Measurements from ENCODE around the gene EGR2. TPM values are rescaled to one million over a fixed set of nuclear protein-coding genes. Genes with fewer than 3 reads are reported as not detected.
A peak's percentile ranks its signal among the peaks of the same experiment; 100 is the strongest.

Gene EGR2
- total and polyA plus RNA-seq, 12 donors: 0.17 to 6.8 (median 1.4) TPM

DNA sequence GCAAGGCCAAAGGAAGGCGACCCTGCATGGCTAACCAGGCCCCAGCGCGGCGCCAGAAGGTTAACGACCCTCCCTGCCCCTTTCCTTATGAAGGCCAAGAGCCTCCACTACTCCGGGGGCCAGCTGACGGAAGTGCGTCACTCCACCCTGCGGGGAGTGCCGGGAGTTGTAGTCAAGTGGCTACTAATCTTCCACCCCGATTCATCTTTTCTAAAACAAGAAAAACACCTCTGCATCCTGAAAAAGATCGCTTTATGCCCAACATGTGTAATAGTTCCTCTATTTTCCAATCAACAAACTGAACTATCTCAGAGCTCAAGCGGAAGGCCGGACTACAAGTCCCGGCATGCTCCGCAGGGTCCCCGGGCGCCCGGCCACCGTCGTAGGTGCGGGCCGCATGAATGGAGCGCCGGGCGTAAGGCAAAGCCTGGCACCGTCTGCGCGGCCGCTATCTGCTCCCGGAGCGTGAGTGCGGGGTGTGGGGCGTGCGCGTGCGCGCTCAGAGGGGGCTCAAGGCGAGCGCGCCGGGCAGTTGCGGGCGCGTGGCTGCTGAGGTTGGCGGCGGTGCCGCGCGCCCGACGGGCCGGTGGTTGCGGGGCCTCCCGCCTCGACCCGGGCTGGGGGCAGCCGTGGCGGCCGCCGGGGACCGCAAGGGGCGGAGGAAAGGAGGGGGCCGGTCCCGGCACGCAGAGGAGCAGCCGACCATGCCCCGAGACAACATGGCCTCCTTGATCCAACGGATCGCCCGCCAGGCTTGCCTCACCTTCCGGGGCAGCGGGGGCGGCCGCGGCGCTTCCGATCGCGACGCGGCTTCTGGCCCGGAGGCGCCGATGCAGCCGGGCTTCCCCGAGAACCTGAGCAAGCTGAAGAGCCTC, 11.6 kb downstream of the EGR2 start, which contains the start of gene ADO:
TSS of gene ADO (plus strand) at position 365 of the 875 bp plus-strand sequence. CDS start at position 705, 340 bp downstream.
- H3K36me3 ChIP-seq (replicated peaks in 1 of 2): no peaks in the 10 kb centered on the region
- H3K9me3 ChIP-seq (replicated peaks in 1 of 3): no peaks in the 10 kb centered on the region
- TF ChIP-seq, protein P1, sequence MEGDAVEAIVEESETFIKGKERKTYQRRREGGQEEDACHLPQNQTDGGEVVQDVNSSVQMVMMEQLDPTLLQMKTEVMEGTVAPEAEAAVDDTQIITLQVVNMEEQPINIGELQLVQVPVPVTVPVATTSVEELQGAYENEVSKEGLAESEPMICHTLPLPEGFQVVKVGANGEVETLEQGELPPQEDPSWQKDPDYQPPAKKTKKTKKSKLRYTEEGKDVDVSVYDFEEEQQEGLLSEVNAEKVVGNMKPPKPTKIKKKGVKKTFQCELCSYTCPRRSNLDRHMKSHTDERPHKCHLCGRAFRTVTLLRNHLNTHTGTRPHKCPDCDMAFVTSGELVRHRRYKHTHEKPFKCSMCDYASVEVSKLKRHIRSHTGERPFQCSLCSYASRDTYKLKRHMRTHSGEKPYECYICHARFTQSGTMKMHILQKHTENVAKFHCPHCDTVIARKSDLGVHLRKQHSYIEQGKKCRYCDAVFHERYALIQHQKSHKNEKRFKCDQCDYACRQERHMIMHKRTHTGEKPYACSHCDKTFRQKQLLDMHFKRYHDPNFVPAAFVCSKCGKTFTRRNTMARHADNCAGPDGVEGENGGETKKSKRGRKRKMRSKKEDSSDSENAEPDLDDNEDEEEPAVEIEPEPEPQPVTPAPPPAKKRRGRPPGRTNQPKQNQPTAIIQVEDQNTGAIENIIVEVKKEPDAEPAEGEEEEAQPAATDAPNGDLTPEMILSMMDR (IDR thresholded peaks at IDR 0.05): peak in 2 of 6 experiments; percentile 1 to 9
- peak; percentile 69 to 78 for TF ChIP-seq POLR2A (IDR thresholded peaks at IDR 0.05)
- intact Hi-C loops (cut with DNase I): no loop called here
- peak within 1 kb of the TSS; percentile 46 to 90 (median 67) for H3K4me3 ChIP-seq
- peak within 1 kb of the TSS; percentile 79 to 99 (median 87) for H3K27ac ChIP-seq
- no peaks in the 10 kb centered on the region for H3K27me3 ChIP-seq
- peak; percentile 85 to 92 (median 88) for DNase-seq
- WGBS, 4 donors: 0 to 1% (median 0%) methylated on average over 22 to 87 of the region's 87 CpGs
- H3K4me1 ChIP-seq (replicated peaks in 1 of 2): peaks cover 11 to 48% of the 10 kb centered on the region in 2 donors

DNA sequence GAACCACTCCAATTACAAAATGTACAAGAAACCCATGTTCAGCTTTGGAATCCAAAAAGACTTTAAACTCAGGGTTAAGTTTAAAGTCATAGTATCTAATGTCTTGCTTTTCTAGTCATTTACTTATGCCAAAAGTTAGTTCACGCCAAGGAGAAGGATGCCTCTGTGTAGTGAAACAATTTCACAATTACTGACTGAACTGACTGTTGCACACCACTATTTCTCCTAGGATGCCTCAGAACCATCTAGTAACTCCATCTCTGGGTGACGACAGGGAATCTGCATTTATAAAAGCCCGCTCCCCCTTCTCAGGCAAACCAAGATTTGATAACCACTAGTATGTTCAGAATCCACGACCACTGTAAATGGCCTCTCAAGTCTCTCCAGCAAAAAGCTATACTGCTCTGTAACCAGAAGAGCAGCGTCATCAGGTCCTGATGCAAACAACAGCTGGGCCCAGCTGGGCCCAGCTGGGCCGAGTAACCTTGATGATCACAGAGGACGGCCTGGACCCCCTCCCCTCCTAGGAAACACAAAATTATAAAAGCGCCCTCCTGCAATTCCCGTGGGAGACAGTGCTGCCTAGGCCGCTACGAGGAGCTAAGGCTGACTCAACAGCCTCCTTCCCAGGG, 12.3 kb downstream of the EGR2 start:
- H3K9me3 ChIP-seq (replicated peaks in 1 of 3): no peaks in the 10 kb centered on the region
- H3K27me3 ChIP-seq: no peaks in the 10 kb centered on the region
- 32 to 41% (median 33%) methylated on average over 8 to 11 of the region's 11 CpGs for WGBS, 4 donors
- peak overlapping the region; percentile 35 to 90 (median 67) for H3K4me3 ChIP-seq
- peak overlapping the region; percentile 79 to 99 (median 87) for H3K27ac ChIP-seq
- H3K36me3 ChIP-seq (replicated peaks in 1 of 2): no peaks in the 10 kb centered on the region
- no peak for DNase-seq
- peaks cover 11 to 42% of the 10 kb centered on the region in 2 donors for H3K4me1 ChIP-seq (replicated peaks in 1 of 2)
- no peak for TF ChIP-seq POLR2A (IDR thresholded peaks at IDR 0.05)
- intact Hi-C loops (cut with DNase I): no loop called here

DNA sequence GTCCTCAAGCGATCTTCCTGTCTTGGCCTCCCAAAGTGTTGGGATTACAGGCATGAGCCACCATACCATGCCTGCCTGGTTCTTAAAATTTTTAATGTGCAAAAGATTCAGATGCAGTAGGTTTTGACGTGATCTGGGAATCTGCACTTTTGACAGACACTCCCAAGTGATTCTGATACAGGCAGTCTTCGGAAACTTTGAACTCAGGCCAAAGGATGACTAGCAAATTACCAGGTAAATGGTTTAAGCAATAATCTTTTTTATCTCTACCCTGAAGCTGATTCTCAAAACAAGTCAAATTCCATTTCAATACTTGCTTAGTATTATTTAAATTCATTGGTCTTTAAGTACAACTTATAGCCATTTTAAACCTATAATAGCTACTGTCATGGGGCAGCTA, 14.3 kb downstream of the EGR2 start:
- no peak overlapping the region for H3K27ac ChIP-seq
- H3K36me3 ChIP-seq (replicated peaks in 1 of 2): no peaks in the 10 kb centered on the region
- H3K4me3 ChIP-seq: no peak overlapping the region
- H3K27me3 ChIP-seq: no peaks in the 10 kb centered on the region
- peaks cover 11 to 22% of the 10 kb centered on the region in 2 donors for H3K4me1 ChIP-seq (replicated peaks in 1 of 2)
- DNase-seq: no peak
- intact Hi-C loops (cut with DNase I): no loop called here
- H3K9me3 ChIP-seq (replicated peaks in 1 of 3): no peaks in the 10 kb centered on the region
- 86 to 95% (median 92%) methylated on average over 3 of the region's 3 CpGs for WGBS, 4 donors
- no peak for TF ChIP-seq POLR2A (IDR thresholded peaks at IDR 0.05)
- TF ChIP-seq, protein P1 (IDR thresholded peaks at IDR 0.05): no peak

DNA sequence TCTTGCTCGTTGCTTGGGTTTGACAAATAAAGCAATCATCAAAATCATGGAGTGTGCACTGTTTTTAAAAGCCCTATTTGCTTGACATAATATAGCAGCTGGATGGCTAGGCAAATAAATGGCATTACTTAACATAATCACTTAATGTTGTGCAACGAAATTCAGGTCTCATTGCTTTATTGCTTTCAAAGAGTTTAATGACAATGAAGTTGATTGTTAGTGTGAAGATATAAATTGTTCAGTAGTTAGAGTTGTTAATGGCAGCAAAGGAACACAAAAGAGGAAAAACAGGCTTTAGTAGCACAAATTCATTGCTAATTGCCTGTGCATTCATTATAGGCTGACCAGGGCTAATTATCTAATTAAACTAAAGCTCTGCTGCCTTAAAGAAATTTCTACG, 19.3 kb downstream of the EGR2 start:
- no peaks in the 10 kb centered on the region for H3K4me1 ChIP-seq (replicated peaks in 1 of 2)
- TF ChIP-seq POLR2A (IDR thresholded peaks at IDR 0.05): no peak
- TF ChIP-seq, protein P1 (IDR thresholded peaks at IDR 0.05): no peak
- H3K36me3 ChIP-seq (replicated peaks in 1 of 2): no peaks in the 10 kb centered on the region
- no peak for DNase-seq
- no peaks in the 10 kb centered on the region for H3K9me3 ChIP-seq (replicated peaks in 1 of 3)
- H3K27me3 ChIP-seq: no peaks in the 10 kb centered on the region
- no peak overlapping the region for H3K4me3 ChIP-seq
- intact Hi-C loops (cut with DNase I): no loop called here
- 77 to 90% (median 85%) methylated on average over 3 of the region's 3 CpGs for WGBS, 4 donors
- H3K27ac ChIP-seq: no peak overlapping the region

Data from adrenal gland (tissue), 12 donors.